Stomach (tissue), 9 donors: ENCODE results near the gene COX6B1. TPM values are rescaled to one million over a fixed set of nuclear protein-coding genes. Genes with fewer than 3 reads are reported as not detected.
A peak's percentile ranks its signal among the peaks of the same experiment; 100 is the strongest.

ENCODE experiments used
- DNase-seq, 2 donors: peaks; one replicate each; pipeline versions ENCODE4 v3.0.0 to v3.0.0-alpha.2; 2013 to 2019
- H3K27ac ChIP-seq, 5 donors: fragments of 200-600 bp in 4 of 5; sonication (generic) in 4 of 5; one replicate each; pipeline ENCODE4 v1.5.1; 2013 to 2019; ENCODE audit warnings: mild to moderate bottlenecking in 1 of 5, moderate library complexity in 1 of 5
- H3K27me3 ChIP-seq, 3 donors: fragments of 200-600 bp; sonication (generic); one replicate each; pipeline ENCODE4 v1.5.1; 2017 to 2019; ENCODE audit warnings: mixed run types in 1 of 3
- H3K36me3 ChIP-seq, 4 donors: fragments of 200-600 bp; sonication (generic); 1 replicate in 3 of 4; 2 replicates in 1 of 4; pipeline ENCODE4 v1.5.1; 2016 to 2019
- H3K4me1 ChIP-seq, 4 donors: fragments of 200-600 bp; sonication (generic); one replicate each; pipeline ENCODE4 v1.5.1; 2016 to 2019
- H3K4me3 ChIP-seq, 4 donors: fragments of 200-600 bp; sonication (generic) in 3 of 4; one replicate each; pipeline ENCODE4 v1.5.1; 2016 to 2019; ENCODE audit warnings: mild to moderate bottlenecking in 1 of 4
- H3K9me3 ChIP-seq, 4 donors: fragments of 200-600 bp; sonication (generic); one replicate each; pipeline ENCODE4 v1.5.1; 2016 to 2019
- EP300 ChIP-seq: sonication (generic); formaldehyde crosslinking; IDR thresholded peaks from one replicate; pipeline ENCODE4 v1.6.1; 2017; ENCODE audit warnings: antibody characterized with exemption
- POLR2A ChIP-seq, 4 donors: fragments of 450-650 bp; IDR thresholded peaks; one replicate each; pipeline ENCODE4 v1.6.1; 2016; ENCODE audit warnings: antibody characterized with exemption in 4 of 4, control low read depth in 2 of 4, mild to moderate bottlenecking in 1 of 4, moderate library complexity in 1 of 4
- POLR2AphosphoS5 ChIP-seq, 3 donors: sonication (generic); formaldehyde crosslinking; IDR thresholded peaks; one replicate each; pipeline ENCODE4 v1.6.1; 2016; ENCODE audit warnings: antibody characterized with exemption in 3 of 3
- WGBS, 5 donors: extraction: QIAGEN DNeasy Blood & Tissue Kit in 3 of 5; methylation state at CpG; one replicate each; pipeline versions ENCODE4 v1.1.5 to v1.1.7; 2013 to 2018; 5-methylcytosine and 5-hydroxymethylcytosine counted together
- intact Hi-C: fragments of 100-400 bp; cut with DNase I; formaldehyde crosslinking; loops from one replicate; pipeline ENCODE4 v1.15.1; 2023; ENCODE audit warnings: low total_unique reads
- polyA plus RNA-seq, 3 donors: library from polyadenylated mRNA; stranded (reverse); fragments of 200-250 nt; gene quantifications; one replicate each; pipeline ENCODE4 v1.2.3, GENCODE V29; 2013
- total RNA-seq, 5 donors: library from RNA; depleted of rRNA; stranded (reverse); fragments of >200 nt; gene quantifications; one replicate each; pipeline versions ENCODE4 v1.1.0 to v1.2.3, GENCODE V29; 2014 to 2016
- TF ChIP-seq, protein P1 (sequence below), 7 experiments: fragments of 450-650 bp in 4 of 7; fragments of 200-600 bp in 3 of 7; sonication (generic) in 3 of 7; IDR thresholded peaks; one replicate each; pipeline ENCODE4 v1.5.1; 2016 to 2019; ENCODE audit warnings: antibody characterized with exemption in 7 of 7, control low read depth in 2 of 7, mild to moderate bottlenecking in 1 of 7
- donor health status: healthy with polysubstance abuse.
- donor health status: Bipolar disorder and iron deficiency.
- donor health status: healthy.

COX6B1 gene
- total and polyA plus RNA-seq, 8 donors, result 198 to 1,293 (median 663) TPM

DNA sequence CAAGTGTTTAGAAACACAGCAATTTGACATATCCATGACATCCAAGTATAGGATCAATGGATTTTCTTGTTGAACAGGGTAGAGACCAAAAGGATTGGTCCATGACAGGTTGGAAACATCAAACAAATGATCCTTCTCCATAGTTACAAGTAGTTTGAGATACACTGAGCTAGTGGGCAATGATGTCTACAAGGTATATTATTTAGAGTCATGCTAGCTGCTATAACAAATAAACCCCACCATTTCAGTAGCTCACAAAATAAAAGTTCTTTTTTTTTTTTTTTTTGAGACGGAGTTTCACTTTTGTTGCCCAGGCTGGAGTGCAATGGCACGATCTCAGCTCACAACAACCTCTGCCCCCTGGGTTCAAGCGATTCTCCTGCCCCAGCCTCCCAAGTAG is 40.5 kb upstream of the COX6B1 start:
- Histone ChIP-seq H3K4me3 (no peak overlapping the region), H3K27me3 (no peaks in the 10 kb centered on the region), H3K4me1 (peaks cover 4 to 7% (median 7%) of the 10 kb centered on the region in 4 donors), H3K9me3 (peaks cover 0 to 21% (median 4%) of the 10 kb centered on the region in 4 donors), H3K27ac (no peak overlapping the region), H3K36me3 (no peaks in the 10 kb centered on the region)
- intact Hi-C loops, result no loop called here
- DNase-seq, result no peak
- no peak for TF ChIP-seq EP300
- no peak for TF ChIP-seq POLR2AphosphoS5 (IDR thresholded peaks at IDR 0.05)
- TF ChIP-seq, protein P1, sequence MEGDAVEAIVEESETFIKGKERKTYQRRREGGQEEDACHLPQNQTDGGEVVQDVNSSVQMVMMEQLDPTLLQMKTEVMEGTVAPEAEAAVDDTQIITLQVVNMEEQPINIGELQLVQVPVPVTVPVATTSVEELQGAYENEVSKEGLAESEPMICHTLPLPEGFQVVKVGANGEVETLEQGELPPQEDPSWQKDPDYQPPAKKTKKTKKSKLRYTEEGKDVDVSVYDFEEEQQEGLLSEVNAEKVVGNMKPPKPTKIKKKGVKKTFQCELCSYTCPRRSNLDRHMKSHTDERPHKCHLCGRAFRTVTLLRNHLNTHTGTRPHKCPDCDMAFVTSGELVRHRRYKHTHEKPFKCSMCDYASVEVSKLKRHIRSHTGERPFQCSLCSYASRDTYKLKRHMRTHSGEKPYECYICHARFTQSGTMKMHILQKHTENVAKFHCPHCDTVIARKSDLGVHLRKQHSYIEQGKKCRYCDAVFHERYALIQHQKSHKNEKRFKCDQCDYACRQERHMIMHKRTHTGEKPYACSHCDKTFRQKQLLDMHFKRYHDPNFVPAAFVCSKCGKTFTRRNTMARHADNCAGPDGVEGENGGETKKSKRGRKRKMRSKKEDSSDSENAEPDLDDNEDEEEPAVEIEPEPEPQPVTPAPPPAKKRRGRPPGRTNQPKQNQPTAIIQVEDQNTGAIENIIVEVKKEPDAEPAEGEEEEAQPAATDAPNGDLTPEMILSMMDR (IDR thresholded peaks at IDR 0.05), result no peak
- TF ChIP-seq POLR2A (IDR thresholded peaks at IDR 0.05), result no peak
- 67 to 82% (median 71%) methylated on average over 3 of the region's 3 CpGs for WGBS, 5 donors

DNA sequence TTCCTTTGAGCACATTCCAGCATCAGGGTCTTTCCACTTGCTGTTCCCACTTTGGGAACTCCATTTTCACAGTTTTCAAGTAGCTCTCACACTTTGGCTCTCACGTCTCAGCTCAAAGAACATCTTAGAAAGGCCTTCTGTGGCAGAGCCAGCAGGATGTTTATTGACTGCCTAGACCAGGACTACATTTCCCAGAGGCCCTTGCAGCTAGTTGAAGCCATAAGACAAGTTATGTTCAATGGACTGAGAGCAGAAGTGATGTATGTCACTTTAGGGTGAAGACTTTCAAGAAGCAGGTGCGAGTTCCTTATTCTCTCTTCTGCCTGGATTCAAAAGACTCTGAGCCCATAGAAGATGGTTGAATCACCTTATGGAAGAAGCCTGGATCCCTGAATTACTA is 39.9 kb upstream of the COX6B1 start:
- H3K36me3 ChIP-seq, result no peaks in the 10 kb centered on the region
- H3K4me1 ChIP-seq, result peaks cover 9 to 13% (median 12%) of the 10 kb centered on the region in 4 donors
- H3K4me3 ChIP-seq, result no peak overlapping the region
- peaks cover 0 to 21% (median 4%) of the 10 kb centered on the region in 4 donors for H3K9me3 ChIP-seq
- TF ChIP-seq EP300 (no peak), POLR2AphosphoS5 (IDR thresholded peaks at IDR 0.05) (no peak), POLR2A (IDR thresholded peaks at IDR 0.05) (no peak)
- TF ChIP-seq, protein P1 (IDR thresholded peaks at IDR 0.05), result no peak
- intact Hi-C loops, result no loop called here
- H3K27ac ChIP-seq, result no peak overlapping the region
- 76 to 90% (median 77%) methylated on average over 2 of the region's 2 CpGs for WGBS, 5 donors
- no peaks in the 10 kb centered on the region for H3K27me3 ChIP-seq
- no peak for DNase-seq

DNA sequence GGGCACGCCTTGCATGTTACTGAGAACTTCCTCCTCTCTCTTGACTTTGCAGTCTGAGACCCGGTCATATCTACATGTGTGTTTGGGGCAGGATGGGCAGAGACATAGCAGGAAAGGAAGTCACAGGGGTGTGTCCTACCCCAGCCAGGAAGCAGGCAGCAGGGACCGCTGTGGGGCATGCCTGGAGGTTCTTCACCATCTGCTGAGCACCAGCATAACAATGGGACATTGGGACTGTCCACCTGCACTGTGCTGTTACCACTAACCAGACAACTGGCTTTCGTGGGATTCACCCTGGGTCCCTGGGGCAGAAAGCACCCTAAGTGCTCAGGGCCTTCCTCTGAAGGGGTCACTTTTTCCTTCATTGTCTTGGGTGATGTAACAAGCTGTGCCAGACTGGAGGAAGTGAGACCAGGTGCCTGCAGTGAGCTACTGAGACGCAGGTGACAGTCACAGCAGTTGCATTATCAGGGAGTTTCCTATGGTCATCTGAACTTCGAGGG is 38.2 kb upstream of the COX6B1 start:
- TF ChIP-seq POLR2AphosphoS5 (IDR thresholded peaks at IDR 0.05), result no peak
- TF ChIP-seq, protein P1 (IDR thresholded peaks at IDR 0.05), result no peak
- no peak for TF ChIP-seq EP300
- TF ChIP-seq POLR2A (IDR thresholded peaks at IDR 0.05), result no peak
- Histone ChIP-seq H3K27ac (no peak overlapping the region), H3K4me1 (peaks cover 10 to 18% (median 15%) of the 10 kb centered on the region in 4 donors), H3K4me3 (no peak overlapping the region), H3K9me3 (peaks cover 0 to 21% (median 4%) of the 10 kb centered on the region in 4 donors), H3K36me3 (peaks cover 0 to 3% (median 1%) of the 10 kb centered on the region in 4 donors), H3K27me3 (no peaks in the 10 kb centered on the region)
- DNase-seq, result no peak
- 58 to 82% (median 66%) methylated on average over 5 to 6 of the region's 6 CpGs for WGBS, 5 donors
- intact Hi-C loops, result no loop called here

DNA sequence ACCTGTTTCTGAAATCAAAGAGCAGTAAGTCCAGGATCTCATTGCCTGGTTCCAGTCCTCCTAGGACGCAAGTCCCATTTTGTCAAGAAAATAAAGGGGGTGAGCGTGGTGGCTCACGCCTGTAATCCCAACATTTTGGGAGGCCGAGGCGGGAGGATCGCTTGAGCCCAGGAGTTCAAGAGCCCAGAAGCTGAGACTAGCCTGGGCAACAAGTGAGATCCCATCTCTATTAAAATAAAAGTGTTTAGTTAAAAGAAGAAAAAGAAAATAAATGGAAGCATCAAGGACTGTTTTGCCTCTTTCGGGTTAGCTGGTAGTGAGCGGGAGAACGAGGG is 35.9 kb upstream of the COX6B1 start:
- peaks cover 10 to 18% (median 15%) of the 10 kb centered on the region in 4 donors for H3K4me1 ChIP-seq
- H3K27me3 ChIP-seq, result no peaks in the 10 kb centered on the region
- H3K9me3 ChIP-seq, result peaks cover 0 to 15% (median 4%) of the 10 kb centered on the region in 4 donors
- H3K4me3 ChIP-seq, result peak overlapping the region; percentile 65 to 84 (median 70)
- TF ChIP-seq, protein P1 (IDR thresholded peaks at IDR 0.05), result no peak
- TF ChIP-seq POLR2A (IDR thresholded peaks at IDR 0.05) (no peak), POLR2AphosphoS5 (IDR thresholded peaks at IDR 0.05) (no peak), EP300 (no peak)
- WGBS, 5 donors, result 30 to 46% (median 34%) methylated on average over 9 of the region's 9 CpGs
- intact Hi-C loops, result no loop called here
- H3K27ac ChIP-seq, result peak overlapping the region in 4 of 5 donors; percentile 74 to 84 (median 78)
- peaks cover 3 to 25% (median 23%) of the 10 kb centered on the region in 4 donors for H3K36me3 ChIP-seq
- no peak for DNase-seq
